Neuronal stem cell (in vitro differentiated cells): ENCODE measurements around the gene FXYD5.

ENCODE experiments used
- DNase-seq: peaks from one replicate; pipeline ENCODE4 v3.0.0-alpha.2; 2013; ENCODE audit warnings: low spot score
- H2AFZ ChIP-seq: one replicate; pipeline ENCODE4 v1.6.1; 2013; ENCODE audit warnings: mild to moderate bottlenecking, low read length, inconsistent platforms
- H2AK5ac ChIP-seq: 2 replicates; pipeline ENCODE4 v1.6.1; 2013; ENCODE audit warnings: low read depth, mild to moderate bottlenecking, inconsistent platforms, low read length, moderate library complexity, mixed read lengths
- H2BK120ac ChIP-seq: 2 replicates; pipeline ENCODE4 v1.6.1; 2013; ENCODE audit warnings: low read depth, mild to moderate bottlenecking, inconsistent platforms, low read length, moderate library complexity, mixed read lengths
- H2BK12ac ChIP-seq: one replicate; pipeline ENCODE4 v1.6.1; 2013; ENCODE audit warnings: low read length, inconsistent platforms
- H2BK15ac ChIP-seq: 2 replicates; pipeline ENCODE4 v1.6.1; 2013; ENCODE audit warnings: mild to moderate bottlenecking, low read length, inconsistent platforms, mixed read lengths
- H2BK5ac ChIP-seq: one replicate; pipeline ENCODE4 v1.6.1; 2013; ENCODE audit warnings: inconsistent platforms, mild to moderate bottlenecking, low read length, moderate library complexity
- H3K14ac ChIP-seq: one replicate; pipeline ENCODE4 v1.6.1; 2013; ENCODE audit warnings: low read length, inconsistent platforms
- H3K18ac ChIP-seq: 2 replicates; pipeline ENCODE4 v1.6.1; 2013; ENCODE audit warnings: low read length, inconsistent platforms
- H3K23ac ChIP-seq: 2 replicates; pipeline ENCODE4 v1.6.1; 2013; ENCODE audit warnings: low read depth, mild to moderate bottlenecking, mixed read lengths, low read length, inconsistent platforms; ENCODE audit not compliant: poor library complexity
- H3K27ac ChIP-seq: replicated peaks from 3 replicates; pipeline ENCODE4 v1.5.1; 2013; ENCODE audit warnings: low read length, inconsistent platforms
- H3K27me3 ChIP-seq, 3 experiments: 2 replicates each; pipeline ENCODE4 v1.6.1; 2013; ENCODE audit warnings: low read length in 3 of 3, mild to moderate bottlenecking in 2 of 3, inconsistent platforms in 1 of 3, low read depth in 1 of 3, mixed read lengths in 1 of 3, moderate library complexity in 1 of 3; ENCODE audit not compliant: control insufficient read depth in 3 of 3, insufficient read depth in 3 of 3
- H3K36me3 ChIP-seq, 2 donors: replicated peaks in 1 of 2; 2 replicates each; pipeline ENCODE4 v1.6.1; 2013; ENCODE audit warnings: low read length in 2 of 2; ENCODE audit not compliant: control insufficient read depth in 2 of 2, insufficient read depth in 2 of 2
- H3K4ac ChIP-seq: 2 replicates; pipeline ENCODE4 v1.6.1; 2013; ENCODE audit warnings: inconsistent platforms, mild to moderate bottlenecking, low read length, moderate library complexity
- H3K4me1 ChIP-seq, 2 donors: 1 replicate in 1 of 2; 2 replicates in 1 of 2; pipeline ENCODE4 v1.6.1; 2013; ENCODE audit warnings: low read length in 2 of 2, low read depth in 1 of 2; ENCODE audit not compliant: control insufficient read depth in 2 of 2, insufficient read depth in 1 of 2
- H3K4me2 ChIP-seq: one replicate; pipeline ENCODE4 v1.6.1; 2013; ENCODE audit warnings: mild to moderate bottlenecking, low read length, inconsistent platforms; ENCODE audit not compliant: insufficient read depth, poor library complexity, severe bottlenecking
- H3K4me3 ChIP-seq, 2 donors: 2 replicates each; pipeline ENCODE4 v1.5.1; 2013; ENCODE audit warnings: low read length in 2 of 2, mild to moderate bottlenecking in 2 of 2, inconsistent platforms in 1 of 2, moderate library complexity in 1 of 2
- H3K79me1 ChIP-seq: one replicate; pipeline ENCODE4 v1.6.1; 2013; ENCODE audit warnings: low read depth, mild to moderate bottlenecking, inconsistent platforms, low read length, moderate library complexity
- H3K9ac ChIP-seq: one replicate; pipeline ENCODE4 v1.6.1; 2013; ENCODE audit warnings: mild to moderate bottlenecking, low read depth, low read length, inconsistent platforms; ENCODE audit not compliant: poor library complexity
- H3K9me3 ChIP-seq, 2 donors: replicated peaks in 1 of 2; 2 replicates each; pipeline versions ENCODE3 to v1.6.1; 2013; ENCODE audit warnings: low read length in 2 of 2, mild to moderate bottlenecking in 2 of 2, inconsistent platforms in 1 of 2, low read depth in 1 of 2, mixed read lengths in 1 of 2, moderate library complexity in 1 of 2; ENCODE audit not compliant: control insufficient read depth in 2 of 2, insufficient read depth in 1 of 2
- H4K8ac ChIP-seq: one replicate; pipeline ENCODE4 v1.6.1; 2013; ENCODE audit warnings: low read depth, mild to moderate bottlenecking, inconsistent platforms, low read length, moderate library complexity
- H4K91ac ChIP-seq: one replicate; pipeline ENCODE4 v1.6.1; 2013; ENCODE audit warnings: low read length, low read depth, mild to moderate bottlenecking, inconsistent platforms; ENCODE audit not compliant: poor library complexity
- WGBS, 2 donors: extraction: QIAGEN DNeasy Blood & Tissue Kit; methylation state at CpG; one replicate each; pipeline ENCODE4 v1.1.7; 2013; ENCODE audit warnings: missing lambda C conversion rate in 2 of 2, mixed read lengths in 1 of 2; ENCODE audit not compliant: insufficient read length in 2 of 2, insufficient replicate concordance in 1 of 2; ENCODE audit errors: extremely low coverage in 2 of 2; 5-methylcytosine and 5-hydroxymethylcytosine counted together

The FXYD5 gene

DNA sequence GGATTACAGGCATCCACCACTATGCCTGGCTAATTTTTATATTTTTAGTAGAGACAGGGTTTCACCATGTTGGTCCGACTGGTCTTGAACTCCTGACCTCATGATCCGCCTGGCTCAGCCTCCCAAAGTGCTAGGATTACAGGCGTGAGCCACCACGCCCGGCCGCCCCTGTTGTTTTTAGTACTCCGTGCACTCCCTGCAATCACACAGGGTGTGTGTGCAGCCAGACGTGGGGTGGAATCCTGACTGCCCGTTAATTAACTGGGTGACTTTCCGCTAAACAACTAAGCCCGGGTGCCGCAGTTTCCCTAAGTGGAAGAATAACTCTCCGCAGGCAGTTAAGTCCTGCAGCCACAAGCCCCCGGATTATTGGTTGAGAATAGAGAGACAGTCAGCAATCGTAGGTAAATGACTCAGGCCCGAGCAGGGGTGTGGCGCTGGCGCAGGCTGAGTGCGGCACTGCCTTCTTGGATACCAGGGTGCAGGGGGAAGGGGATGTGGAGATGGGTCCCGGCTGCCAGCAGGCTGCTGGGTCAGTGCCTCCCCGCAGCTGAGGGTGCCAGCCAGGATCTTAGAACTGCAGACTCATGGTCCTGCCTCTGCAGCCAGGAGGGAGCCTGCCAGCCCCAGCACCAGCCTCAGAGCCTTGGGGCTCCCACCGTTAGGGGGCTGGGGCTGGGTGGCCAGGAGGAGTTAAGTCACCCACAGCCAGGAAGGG, 45.0 kb upstream of the FXYD5 start:
- Histone ChIP-seq H2BK5ac (no peak overlapping the region), H3K9me3 (no peaks in the 10 kb centered on the region), H4K8ac (no peak overlapping the region), H2BK12ac (no peak overlapping the region), H3K4me2 (no peak overlapping the region), H3K27me3 (peaks cover 0 to 6% (median 0%) of the 10 kb centered on the region in 3 experiments), H3K9ac (no peak overlapping the region), H3K27ac (no peak overlapping the region), H2AK5ac (no peak overlapping the region), H3K79me1 (no peaks in the 10 kb centered on the region), H2BK15ac (no peak overlapping the region), H3K36me3 (no peaks in the 10 kb centered on the region), H3K23ac (no peak overlapping the region), H3K4ac (no peak overlapping the region), H4K91ac (no peak overlapping the region), H3K18ac (peak overlapping the region; percentile 53), H3K14ac (no peak overlapping the region), H2BK120ac (no peak overlapping the region), H3K4me3 (no peak overlapping the region), H2AFZ (no peak overlapping the region), H3K4me1 (peaks cover 0 to 5% of the 10 kb centered on the region in 2 donors)
- no CpG with 5 or more reads among the region's 22 CpGs for WGBS, 2 donors
- DNase-seq = no peak

- no peaks in the 10 kb centered on the region for H3K36me3 ChIP-seq
- no peak overlapping the region for H2BK15ac ChIP-seq
- no peak overlapping the region for H3K4me3 ChIP-seq
- H3K27ac ChIP-seq = no peak overlapping the region
- no peak overlapping the region for H3K4me2 ChIP-seq
- no CpG with 5 or more reads among the region's 9 CpGs for WGBS, 2 donors
- no peak overlapping the region for H2AK5ac ChIP-seq
- no peak overlapping the region for H3K23ac ChIP-seq
- no peak overlapping the region for H2AFZ ChIP-seq
- H3K9ac ChIP-seq = no peak overlapping the region
- H3K4me1 ChIP-seq = peaks cover 0 to 14% of the 10 kb centered on the region in 2 donors
- H2BK12ac ChIP-seq = no peak overlapping the region
- no peaks in the 10 kb centered on the region for H3K79me1 ChIP-seq
- no peak overlapping the region for H2BK5ac ChIP-seq
- H3K9me3 ChIP-seq = no peaks in the 10 kb centered on the region
- no peak overlapping the region for H3K4ac ChIP-seq
- H4K8ac ChIP-seq = no peak overlapping the region
- no peak overlapping the region for H4K91ac ChIP-seq
- H3K18ac ChIP-seq = no peak overlapping the region
- no peak overlapping the region for H2BK120ac ChIP-seq
- no peak overlapping the region for H3K14ac ChIP-seq
- H3K27me3 ChIP-seq = peaks cover 0 to 6% (median 0%) of the 10 kb centered on the region in 3 experiments
- no peak for DNase-seq
These were observed 43.6 kb upstream of the FXYD5 start for GRCh38 chr19:35110974-35111373.

GRCh38 chr19:35112995-35113688, 41.4 kb upstream of the FXYD5 start:
- H2AK5ac ChIP-seq = no peak overlapping the region
- no peak overlapping the region for H2BK12ac ChIP-seq
- peaks cover 0 to 13% (median 0%) of the 10 kb centered on the region in 3 experiments for H3K27me3 ChIP-seq
- H3K36me3 ChIP-seq = no peaks in the 10 kb centered on the region
- peak overlapping the region in 1 of 2 donors; percentile 62 for H3K4me3 ChIP-seq
- H3K4me2 ChIP-seq = no peak overlapping the region
- no peak overlapping the region for H3K14ac ChIP-seq
- no peak overlapping the region for H3K23ac ChIP-seq
- no peak overlapping the region for H3K4ac ChIP-seq
- DNase-seq = no peak
- H2BK15ac ChIP-seq = no peak overlapping the region
- H2AFZ ChIP-seq = no peak overlapping the region
- no peak overlapping the region for H3K27ac ChIP-seq
- no CpG with 5 or more reads among the region's 15 CpGs for WGBS, 2 donors
- no peak overlapping the region for H4K8ac ChIP-seq
- no peak overlapping the region for H4K91ac ChIP-seq
- H3K9me3 ChIP-seq = no peaks in the 10 kb centered on the region
- no peak overlapping the region for H2BK120ac ChIP-seq
- H3K18ac ChIP-seq = no peak overlapping the region
- H3K4me1 ChIP-seq = peaks cover 0 to 11% of the 10 kb centered on the region in 2 donors
- H2BK5ac ChIP-seq = no peak overlapping the region
- peak overlapping the region; percentile 54 for H3K9ac ChIP-seq
- H3K79me1 ChIP-seq = no peaks in the 10 kb centered on the region
